GM12873 (cell line): ENCODE measurements around the gene SGF29.
"Not testable (repeated sequence)": the region's sequence is repeated elsewhere in the genome, so short reads cannot be mapped to it uniquely, and the experiment has no call there.

ENCODE experiments used
- CTCF ChIP-seq: IDR thresholded peaks from 2 replicates; pipeline ENCODE4 v1.5.1; 2012; ENCODE audit warnings: low read depth, mild to moderate bottlenecking, moderate library complexity, low read length, control low read depth; ENCODE audit not compliant: insufficient read depth; ENCODE audit errors: missing control alignments

The SGF29 gene

GRCh38 chr16:28621481-28622155 is 67.9 kb downstream of the SGF29 start:
- no peak for TF ChIP-seq CTCF

GRCh38 chr16:28623172-28623711 is 69.5 kb downstream of the SGF29 start:
- TF ChIP-seq CTCF = no peak

GRCh38 chr16:28637765-28638164 is 84.0 kb downstream of the SGF29 start, which contains the start of gene NPIPB8:
TSS of gene NPIPB8 (plus strand) at chr16:28638065. CDS start at chr16:28638361, 296 bp downstream.
- TF ChIP-seq CTCF = not testable (repeated sequence)
